Mesendoderm (in vitro differentiated cells): ENCODE measurements around the gene ARPP19.

Source experiments
- DNase-seq: peaks from one replicate; pipeline ENCODE4 v3.0.0; 2013
- H2AK5ac ChIP-seq: 2 replicates; pipeline ENCODE4 v1.6.1; 2013; ENCODE audit warnings: low read length, inconsistent platforms
- H2BK120ac ChIP-seq: 2 replicates; pipeline ENCODE4 v1.6.1; 2013; ENCODE audit warnings: low read depth, mild to moderate bottlenecking, low read length, moderate library complexity, mixed read lengths
- H2BK15ac ChIP-seq: replicated peaks from 2 replicates; pipeline ENCODE4 v1.6.1; 2013; ENCODE audit warnings: low read depth, mild to moderate bottlenecking, moderate library complexity
- H2BK5ac ChIP-seq: 2 replicates; pipeline ENCODE4 v1.6.1; 2013; ENCODE audit warnings: low read length, inconsistent platforms
- H3K18ac ChIP-seq: 2 replicates; pipeline ENCODE4 v1.6.1; 2013; ENCODE audit warnings: mild to moderate bottlenecking, low read length, mixed read lengths
- H3K23ac ChIP-seq: one replicate; pipeline ENCODE4 v1.6.1; 2013; ENCODE audit warnings: low read length
- H3K27ac ChIP-seq: 2 replicates; pipeline ENCODE4 v1.5.1; 2013; ENCODE audit warnings: low read depth, mild to moderate bottlenecking, inconsistent platforms, low read length, moderate library complexity
- H3K27me3 ChIP-seq: 2 replicates; pipeline ENCODE4 v1.6.1; 2013; ENCODE audit warnings: low read length, control low read depth, mild to moderate bottlenecking, inconsistent platforms; ENCODE audit not compliant: insufficient read depth, poor library complexity
- H3K36me3 ChIP-seq: 2 replicates; pipeline ENCODE4 v1.6.1; 2013; ENCODE audit warnings: low read length, inconsistent platforms; ENCODE audit not compliant: control insufficient read depth, insufficient read depth
- H3K4ac ChIP-seq: one replicate; pipeline ENCODE4 v1.6.1; 2013; ENCODE audit warnings: low read depth, mild to moderate bottlenecking, low read length, moderate library complexity
- H3K4me1 ChIP-seq: 2 replicates; pipeline ENCODE4 v1.6.1; 2013; ENCODE audit warnings: low read depth, low read length, inconsistent platforms; ENCODE audit not compliant: control insufficient read depth
- H3K4me2 ChIP-seq: 2 replicates; pipeline ENCODE4 v1.6.1; 2013; ENCODE audit warnings: low read length
- H3K4me3 ChIP-seq: 2 replicates; pipeline ENCODE4 v1.5.1; 2013; ENCODE audit warnings: mild to moderate bottlenecking, low read length
- H3K56ac ChIP-seq: one replicate; pipeline ENCODE4 v1.6.1; 2013; ENCODE audit warnings: low read length
- H3K79me1 ChIP-seq: 2 replicates; pipeline ENCODE4 v1.6.1; 2013; ENCODE audit warnings: low read length, inconsistent platforms
- H3K79me2 ChIP-seq: 2 replicates; pipeline ENCODE4 v1.6.1; 2013; ENCODE audit warnings: mild to moderate bottlenecking, low read length; ENCODE audit not compliant: control insufficient read depth, insufficient read depth
- H3K9ac ChIP-seq: 2 replicates; pipeline ENCODE4 v1.6.1; 2013; ENCODE audit warnings: low read length, inconsistent platforms
- H4K5ac ChIP-seq: one replicate; pipeline ENCODE4 v1.6.1; 2013; ENCODE audit warnings: low read length
- H4K8ac ChIP-seq: one replicate; pipeline ENCODE4 v1.6.1; 2013; ENCODE audit warnings: low read depth, mild to moderate bottlenecking, control low read depth, low read length, moderate library complexity
- WGBS: extraction: QIAGEN DNeasy Blood & Tissue Kit; methylation state at CpG from one replicate; pipeline ENCODE4 v1.1.7; 2013; ENCODE audit warnings: low lambda C conversion rate, missing lambda C conversion rate; ENCODE audit not compliant: insufficient coverage; ENCODE audit errors: extremely low coverage; 5-methylcytosine and 5-hydroxymethylcytosine counted together

Gene ARPP19

DNA sequence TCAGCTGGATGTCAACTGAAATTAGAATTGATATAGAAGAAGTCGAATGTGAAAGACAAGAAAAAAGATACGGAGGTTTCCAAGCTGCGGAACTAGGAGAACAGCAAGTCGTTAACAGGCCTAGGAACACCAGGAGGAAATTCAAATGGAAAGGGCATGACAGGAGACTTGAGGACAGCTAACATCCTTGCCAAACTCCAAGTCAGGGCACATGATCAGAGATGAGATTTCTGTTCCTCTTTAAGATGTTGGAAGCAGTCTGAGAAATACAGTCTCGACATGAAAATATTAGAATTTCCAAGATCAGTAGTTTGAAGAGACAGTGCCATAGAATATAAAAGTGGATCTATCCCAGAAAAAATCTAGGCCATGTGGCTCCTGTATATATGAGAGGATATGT, 45.2 kb downstream of the ARPP19 start:
- no peak for DNase-seq
- no CpG with 5 or more reads among the region's 5 CpGs for WGBS
- H3K23ac ChIP-seq: no peak overlapping the region
- no peak overlapping the region for H2AK5ac ChIP-seq
- no peak overlapping the region for H3K27ac ChIP-seq
- no peak overlapping the region for H3K4me2 ChIP-seq
- H3K56ac ChIP-seq: no peak overlapping the region
- H3K79me2 ChIP-seq: no peaks in the 10 kb centered on the region
- H2BK5ac ChIP-seq: no peak overlapping the region
- peaks cover 2% of the 10 kb centered on the region for H3K27me3 ChIP-seq
- H3K36me3 ChIP-seq: no peaks in the 10 kb centered on the region
- H3K9ac ChIP-seq: no peak overlapping the region
- H3K18ac ChIP-seq: no peak overlapping the region
- no peak overlapping the region for H3K4ac ChIP-seq
- no peak overlapping the region for H2BK15ac ChIP-seq
- no peak overlapping the region for H3K4me3 ChIP-seq
- peaks cover 2% of the 10 kb centered on the region for H3K4me1 ChIP-seq
- H4K8ac ChIP-seq: no peak overlapping the region
- no peak overlapping the region for H4K5ac ChIP-seq
- H2BK120ac ChIP-seq: no peak overlapping the region
- H3K79me1 ChIP-seq: no peaks in the 10 kb centered on the region

DNA sequence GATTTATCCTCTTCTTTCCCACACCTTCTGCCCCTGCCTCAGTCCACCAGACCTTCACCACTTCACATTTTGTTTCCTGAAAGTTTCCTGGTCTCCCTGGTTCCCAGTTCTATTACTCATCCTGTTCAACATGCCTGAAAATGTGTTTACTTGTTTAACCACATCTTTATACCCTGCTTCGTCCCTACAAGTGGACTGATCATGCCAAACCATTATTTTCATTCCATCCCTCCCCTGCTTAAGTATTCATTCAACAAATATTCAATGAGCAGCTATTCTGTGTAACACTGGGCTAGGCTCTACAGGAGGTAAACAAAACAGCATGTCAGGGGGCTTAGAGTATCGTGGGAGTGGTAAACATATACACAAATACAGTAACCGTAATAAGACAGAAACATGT, 45.6 kb downstream of the ARPP19 start:
- H3K18ac ChIP-seq: no peak overlapping the region
- no peak overlapping the region for H4K8ac ChIP-seq
- WGBS: no CpG with 5 or more reads among the region's 3 CpGs
- no peaks in the 10 kb centered on the region for H3K36me3 ChIP-seq
- H4K5ac ChIP-seq: no peak overlapping the region
- H3K9ac ChIP-seq: no peak overlapping the region
- peaks cover 2% of the 10 kb centered on the region for H3K4me1 ChIP-seq
- no peaks in the 10 kb centered on the region for H3K79me2 ChIP-seq
- H3K4ac ChIP-seq: no peak overlapping the region
- no peak overlapping the region for H3K27ac ChIP-seq
- H3K79me1 ChIP-seq: no peaks in the 10 kb centered on the region
- H3K23ac ChIP-seq: no peak overlapping the region
- no peak overlapping the region for H3K4me2 ChIP-seq
- no peak overlapping the region for H2BK120ac ChIP-seq
- no peak overlapping the region for H2AK5ac ChIP-seq
- H2BK5ac ChIP-seq: no peak overlapping the region
- H3K27me3 ChIP-seq: peaks cover 2% of the 10 kb centered on the region
- no peak overlapping the region for H2BK15ac ChIP-seq
- no peak overlapping the region for H3K56ac ChIP-seq
- H3K4me3 ChIP-seq: no peak overlapping the region
- no peak for DNase-seq

DNA sequence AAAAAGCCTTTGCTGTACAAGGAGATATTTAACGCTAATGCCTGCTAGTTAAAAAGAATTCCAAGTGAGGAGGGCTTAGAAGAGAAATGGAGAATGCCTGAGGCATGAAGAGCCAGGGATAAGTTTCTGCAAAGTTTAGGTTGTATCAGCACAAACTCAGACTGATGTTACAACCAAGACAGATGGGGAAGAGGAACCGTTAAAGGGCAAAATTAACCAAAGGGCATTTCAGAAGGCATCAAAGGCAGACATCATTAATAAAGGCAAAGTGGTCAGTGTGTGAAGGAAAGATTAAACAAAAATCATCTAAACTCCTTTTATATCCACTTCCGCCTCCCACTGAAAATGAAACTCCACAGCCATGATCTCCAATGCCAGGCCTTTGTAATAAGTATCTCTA, 47.1 kb downstream of the ARPP19 start:
- Histone ChIP-seq H2AK5ac (no peak overlapping the region), H3K4me2 (no peak overlapping the region), H3K9ac (no peak overlapping the region), H3K4me3 (no peak overlapping the region), H3K79me1 (no peaks in the 10 kb centered on the region), H3K27ac (no peak overlapping the region), H3K36me3 (no peaks in the 10 kb centered on the region), H3K23ac (no peak overlapping the region), H3K4ac (no peak overlapping the region), H2BK5ac (no peak overlapping the region), H3K4me1 (no peaks in the 10 kb centered on the region), H2BK120ac (no peak overlapping the region), H3K27me3 (no peaks in the 10 kb centered on the region), H3K79me2 (no peaks in the 10 kb centered on the region), H3K18ac (no peak overlapping the region), H4K8ac (no peak overlapping the region), H2BK15ac (no peak overlapping the region), H4K5ac (no peak overlapping the region), H3K56ac (no peak overlapping the region)
- WGBS: no CpG with 5 or more reads among the region's 3 CpGs
- no peak for DNase-seq

GRCh38 chr15:52520421-52520820, 48.4 kb downstream of the ARPP19 start:
- Histone ChIP-seq H3K27ac (no peak overlapping the region), H2BK5ac (no peak overlapping the region)

GRCh38 chr15:52518487-52519371, 50.1 kb downstream of the ARPP19 start:
- WGBS: no CpG with 5 or more reads among the region's 8 CpGs
- H3K36me3 ChIP-seq: no peaks in the 10 kb centered on the region
- DNase-seq: no peak

More at GRCh38 chr15:52520421-52520820, 48.4 kb downstream of the ARPP19 start:
- Histone ChIP-seq H3K36me3 (no peaks in the 10 kb centered on the region), H3K4me3 (no peak overlapping the region), H3K4me2 (no peak overlapping the region), H3K23ac (no peak overlapping the region), H3K79me2 (no peaks in the 10 kb centered on the region), H3K4ac (no peak overlapping the region), H3K9ac (no peak overlapping the region), H4K5ac (no peak overlapping the region), H2AK5ac (no peak overlapping the region), H2BK120ac (no peak overlapping the region), H3K4me1 (no peaks in the 10 kb centered on the region), H3K56ac (no peak overlapping the region), H4K8ac (no peak overlapping the region), H3K79me1 (no peaks in the 10 kb centered on the region), H3K27me3 (no peaks in the 10 kb centered on the region), H2BK15ac (no peak overlapping the region), H3K18ac (no peak overlapping the region)
- no peak for DNase-seq

GRCh38 chr15:52517014-52517413, 51.8 kb downstream of the ARPP19 start:
- H3K36me3 ChIP-seq: no peaks in the 10 kb centered on the region
- H3K4ac ChIP-seq: no peak overlapping the region
- H3K56ac ChIP-seq: no peak overlapping the region
- H4K5ac ChIP-seq: no peak overlapping the region
- no peaks in the 10 kb centered on the region for H3K4me1 ChIP-seq
- H3K4me2 ChIP-seq: no peak overlapping the region
- H2BK15ac ChIP-seq: no peak overlapping the region
- no peak overlapping the region for H2BK120ac ChIP-seq
- H3K4me3 ChIP-seq: no peak overlapping the region
- no peak overlapping the region for H3K18ac ChIP-seq
- no peak overlapping the region for H3K9ac ChIP-seq
- no peak overlapping the region for H4K8ac ChIP-seq
- DNase-seq: no peak
- no CpG with 5 or more reads among the region's 1 CpG for WGBS
- H3K79me2 ChIP-seq: no peaks in the 10 kb centered on the region
- no peak overlapping the region for H3K27ac ChIP-seq
- no peaks in the 10 kb centered on the region for H3K27me3 ChIP-seq
- H3K23ac ChIP-seq: no peak overlapping the region
- no peak overlapping the region for H2AK5ac ChIP-seq
- H3K79me1 ChIP-seq: no peaks in the 10 kb centered on the region
- H2BK5ac ChIP-seq: no peak overlapping the region

More at GRCh38 chr15:52518487-52519371, 50.1 kb downstream of the ARPP19 start:
- H2AK5ac ChIP-seq: no peak overlapping the region
- no peak overlapping the region for H4K5ac ChIP-seq
- H3K4me2 ChIP-seq: no peak overlapping the region
- H4K8ac ChIP-seq: no peak overlapping the region
- H3K23ac ChIP-seq: no peak overlapping the region
- no peaks in the 10 kb centered on the region for H3K4me1 ChIP-seq
- no peak overlapping the region for H2BK120ac ChIP-seq
- H3K27me3 ChIP-seq: no peaks in the 10 kb centered on the region
- H3K18ac ChIP-seq: no peak overlapping the region
- H3K4me3 ChIP-seq: no peak overlapping the region
- no peak overlapping the region for H3K56ac ChIP-seq
- H2BK15ac ChIP-seq: no peak overlapping the region
- no peak overlapping the region for H3K9ac ChIP-seq
- H3K4ac ChIP-seq: no peak overlapping the region
- no peaks in the 10 kb centered on the region for H3K79me1 ChIP-seq
- H3K27ac ChIP-seq: no peak overlapping the region
- H2BK5ac ChIP-seq: no peak overlapping the region
- H3K79me2 ChIP-seq: no peaks in the 10 kb centered on the region
